A549 treated with GW870086 at 1 μM for 4 hours (cell line): ENCODE measurements around the gene GAPT. TPM values are rescaled to one million over a fixed set of nuclear protein-coding genes. Genes with fewer than 3 reads are reported as not detected.

ENCODE experiments used
- total RNA-seq: library from RNA; stranded (reverse); fragments of 200-300 nt; extraction: Qiagen RNA extraction; gene quantifications from 5 replicates; pipeline ENCODE4 v1.2.3, GENCODE V29; 2022; ENCODE audit warnings: low read depth

GAPT gene
- total RNA-seq = not detected in 5 replicates

DNA sequence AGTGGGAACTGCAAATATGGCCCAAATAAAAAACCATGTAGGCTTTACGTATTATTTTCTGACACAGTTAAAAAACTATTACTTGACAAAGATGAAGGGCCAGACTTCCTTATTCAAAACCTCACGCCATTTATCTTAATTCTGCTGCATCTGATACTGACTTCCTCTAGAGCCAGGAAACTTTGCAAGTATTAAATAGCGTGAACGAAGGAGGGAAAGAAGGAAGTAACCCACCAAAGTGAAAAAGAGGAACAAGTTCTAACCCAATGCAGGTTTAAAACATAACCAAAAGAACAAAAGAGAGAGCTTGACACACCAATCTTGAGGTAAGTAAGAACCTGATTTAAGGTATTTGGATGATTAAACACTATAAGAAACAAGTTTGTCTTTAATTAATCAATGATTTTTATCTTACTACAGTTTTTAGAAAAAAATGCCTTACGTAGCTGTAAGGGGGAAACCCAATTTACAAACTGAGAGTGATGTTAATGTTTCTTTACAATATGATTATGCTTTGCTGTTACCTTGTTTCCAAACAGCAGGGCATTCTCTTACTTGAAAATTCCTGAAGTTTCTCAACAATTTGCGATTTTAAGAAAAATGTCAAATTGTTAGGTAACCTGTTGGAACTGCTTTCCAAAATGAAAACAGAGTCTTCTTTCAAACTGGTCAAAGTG is at the start of gene GAPT:
GAPT (plus strand) TSS at position 220 of the 677 bp plus-strand sequence. CDS start 3,102 bp downstream, outside the sequence.

GRCh38 chr5:58460002-58460731 is 31.1 kb upstream of the GAPT start, which contains the start of gene PLK2:
TSS of gene PLK2 (minus strand) at chr5:58460086. CDS start at chr5:58459959, 127 bp downstream.

Other genes with a start within 250 kb of the GAPT start
- 42.3 to 51.3 TPM (median 48.4 TPM) in 5 replicates for gene PLK2, start 31.3 kb upstream of the GAPT start, total RNA-seq
- gene RAB3C, start 91.6 kb downstream of the GAPT start, total RNA-seq = 0.23 TPM in 1 of 5 replicates, not detected in the others